DND-41 (cell line): ENCODE data around the gene CAD.
A peak's percentile ranks its signal among the peaks of the same experiment; 100 is the strongest.

Experiments
- ATAC-seq: fragments of 200-7000 bp; cut with Tn5 transposase; 3 replicates; pipeline ENCODE4 v1.9.1; 2021; ENCODE audit warnings: low read depth; ENCODE audit not compliant: insufficient read depth
- DNase-seq: peaks from one replicate; pipeline ENCODE4 v3.0.0-alpha.2; 2020
- H2AFZ ChIP-seq: 2 replicates; pipeline ENCODE4 v1.6.0; 2012; ENCODE audit warnings: low read depth, low read length
- H3K27ac ChIP-seq: 2 replicates; pipeline ENCODE4 v1.5.1; 2012; ENCODE audit warnings: low read length, inconsistent platforms
- H3K27me3 ChIP-seq: fragments of 200-600 bp; sonication (generic); 2 replicates; pipeline ENCODE4 v1.6.0; 2012; ENCODE audit warnings: low read length, mild to moderate bottlenecking, inconsistent platforms; ENCODE audit not compliant: insufficient read depth, poor library complexity
- H3K36me3 ChIP-seq: 2 replicates; pipeline ENCODE4 v1.5.1; 2012; ENCODE audit warnings: low read length, inconsistent platforms; ENCODE audit not compliant: insufficient read depth
- H3K4me1 ChIP-seq: 2 replicates; pipeline ENCODE4 v1.5.1; 2012; ENCODE audit warnings: mild to moderate bottlenecking, low read length; ENCODE audit not compliant: insufficient read depth
- H3K4me2 ChIP-seq: 2 replicates; pipeline ENCODE4 v1.6.0; 2012; ENCODE audit warnings: mild to moderate bottlenecking, moderate library complexity, low read length, inconsistent platforms; ENCODE audit not compliant: insufficient read depth
- H3K4me3 ChIP-seq, 2 experiments: fragments of 200-600 bp in 1 of 2; shearing (Covaris generic) in 1 of 2; 2 replicates each; pipeline ENCODE4 v1.5.1; 2012 to 2016; ENCODE audit warnings: inconsistent platforms in 2 of 2, low read length in 2 of 2, mild to moderate bottlenecking in 2 of 2, low read depth in 1 of 2, moderate library complexity in 1 of 2
- H3K79me2 ChIP-seq: 2 replicates; pipeline ENCODE4 v1.6.0; 2012; ENCODE audit warnings: low read length, inconsistent platforms; ENCODE audit not compliant: insufficient read depth
- H3K9ac ChIP-seq: 2 replicates; pipeline ENCODE4 v1.6.0; 2012; ENCODE audit warnings: low read depth, mild to moderate bottlenecking, inconsistent platforms, low read length, moderate library complexity
- H3K9me3 ChIP-seq: 2 replicates; pipeline ENCODE4 v1.5.1; 2012; ENCODE audit warnings: low read length, moderate library complexity, mild to moderate bottlenecking, inconsistent platforms; ENCODE audit not compliant: insufficient read depth, severe bottlenecking
- H4K20me1 ChIP-seq: 2 replicates; pipeline ENCODE4 v1.6.0; 2012; ENCODE audit warnings: low read length; ENCODE audit not compliant: insufficient read depth
- CTCF ChIP-seq: IDR thresholded peaks from 2 replicates; pipeline ENCODE4 v1.5.1; 2012; ENCODE audit warnings: borderline replicate concordance, low read length, moderate library complexity, mild to moderate bottlenecking; ENCODE audit not compliant: poor library complexity, severe bottlenecking; ENCODE audit errors: extremely low read depth
- EZH2 ChIP-seq: IDR thresholded peaks from 3 replicates; pipeline ENCODE4 v1.6.1; 2012; ENCODE audit warnings: borderline replicate concordance, low read depth, mild to moderate bottlenecking, moderate library complexity, low read length, inconsistent platforms; ENCODE audit not compliant: severe bottlenecking

The CAD gene

GRCh38 chr2:27217173-27218121 lies at the start of gene CAD:
CAD (plus strand) TSS chr2:27217369; CDS start chr2:27217552, 183 bp downstream.
- H3K4me1 ChIP-seq, result peaks cover 44% of the 10 kb centered on the region
- DNase-seq (peak; percentile 92), ATAC-seq (peak; percentile 85)
- H4K20me1 ChIP-seq, result no peaks in the 10 kb centered on the region; the same call in 1 of the 2 replicates
- TF ChIP-seq EZH2, result no peak
- TF ChIP-seq CTCF, result peak; percentile 39
- no peaks in the 10 kb centered on the region for H3K27me3 ChIP-seq
- peak within 1 kb of the TSS; percentile 92 for H2AFZ ChIP-seq
- peak within 1 kb of the TSS; percentile 53 to 92 for H3K4me3 ChIP-seq
- H3K4me2 ChIP-seq, result peak within 1 kb of the TSS; percentile 71
- H3K9ac ChIP-seq, result peak within 1 kb of the TSS; percentile 95
- peaks cover 62% of the 10 kb centered on the region for H3K36me3 ChIP-seq
- peak within 1 kb of the TSS; percentile 96 for H3K27ac ChIP-seq
- no peaks in the 10 kb centered on the region for H3K9me3 ChIP-seq
- H3K79me2 ChIP-seq, result peaks cover 68% of the 10 kb centered on the region

- Histone ChIP-seq H3K4me2 (peak overlapping the region; percentile 58; the same call in 1 of the 2 replicates), H2AFZ (peak overlapping the region; percentile 42; the same call in 1 of the 2 replicates), H3K36me3 (no peaks in the 10 kb centered on the region), H3K4me1 (peaks cover 4% of the 10 kb centered on the region), H4K20me1 (no peaks in the 10 kb centered on the region), H3K9me3 (no peaks in the 10 kb centered on the region), H3K4me3 (no peak overlapping the region), H3K27ac (no peak overlapping the region), H3K79me2 (no peaks in the 10 kb centered on the region), H3K9ac (no peak overlapping the region), H3K27me3 (peaks cover 26% of the 10 kb centered on the region)
- DNase-seq (no peak), ATAC-seq (no peak)
- no peak for TF ChIP-seq CTCF
- no peak for TF ChIP-seq EZH2
Observed at GRCh38 chr2:27170581-27171337, 46.4 kb upstream of the CAD start.

DNA sequence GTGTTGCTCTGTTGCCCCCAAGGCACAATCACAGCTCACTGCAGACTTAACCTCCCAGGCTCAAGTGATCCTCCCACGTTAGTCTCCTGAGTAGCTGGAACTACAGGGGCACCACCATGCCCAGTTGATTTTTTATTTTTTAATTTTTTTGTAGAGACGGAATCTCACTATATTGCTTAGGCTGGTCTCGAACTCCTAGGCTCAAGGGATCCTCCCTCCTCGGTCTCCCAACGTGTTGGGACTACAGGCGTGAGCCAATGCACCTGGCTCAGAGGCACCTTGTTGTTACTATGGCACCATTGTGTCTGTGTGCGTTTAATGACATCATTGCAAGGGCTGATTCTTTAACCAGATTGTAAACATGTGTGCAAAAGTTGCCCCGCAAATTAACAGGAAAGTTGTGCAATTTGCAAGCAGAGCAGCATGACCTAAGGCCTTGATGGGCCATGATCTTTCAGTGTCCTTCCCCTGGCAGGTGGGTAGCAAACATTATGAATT lies 45.8 kb upstream of the CAD start:
- H3K27ac ChIP-seq, result no peak overlapping the region
- H3K9me3 ChIP-seq, result no peaks in the 10 kb centered on the region
- no peak overlapping the region for H3K4me2 ChIP-seq
- ATAC-seq (no peak), DNase-seq (no peak)
- H3K36me3 ChIP-seq, result no peaks in the 10 kb centered on the region
- TF ChIP-seq EZH2 (no peak), CTCF (no peak)
- no peaks in the 10 kb centered on the region for H3K79me2 ChIP-seq
- H3K9ac ChIP-seq, result no peak overlapping the region
- no peak overlapping the region for H2AFZ ChIP-seq
- H4K20me1 ChIP-seq, result no peaks in the 10 kb centered on the region
- no peak overlapping the region for H3K4me3 ChIP-seq
- peaks cover 4% of the 10 kb centered on the region for H3K4me1 ChIP-seq
- H3K27me3 ChIP-seq, result peaks cover 26% of the 10 kb centered on the region
